HepG2 (cell line): ENCODE data around the gene ZNF771. TPM values are rescaled to one million over a fixed set of nuclear protein-coding genes. Genes with fewer than 3 reads are reported as not detected.

Source experiments
- ATAC-seq: fragments of 200-7000 bp; cut with Tn5 transposase; 3 replicates; pipeline ENCODE4 v1.9.1; 2020; ENCODE audit warnings: mild to moderate bottlenecking, moderate library complexity
- BruUV-seq: library from RNA; stranded (reverse); fragments of 400-500 nt; replicated peaks from 2 replicates; lab custom pipeline; 2021; lab: Mats Ljungman, UMichigan
- CTCF ChIA-PET: fragments of 300-600 bp; formaldehyde crosslinking; extraction: SDS; loops from one replicate; lab custom pipeline; 2021; ENCODE audit warnings: low total read pairs, inconsistent platforms, low intra/inter-chr PET ratio; lab: Yijun Ruan, JAX
- POLR2A ChIA-PET: fragments of 350-600 bp; sonication (Branson Sonifier 250); formaldehyde crosslinking; loops from one replicate; lab custom pipeline; 2020; ENCODE audit warnings: antibody characterized with exemption, inconsistent platforms; lab: Yijun Ruan, JAX
- DNase-seq: peaks from one replicate; pipeline ENCODE4 v3.0.0-alpha.2; 2015; ENCODE audit warnings: low spot score
- FAIRE-seq: peaks from 3 replicates; lab custom pipeline; 2011; peaks lifted over from hg19 to GRCh38; lab: Jason Lieb, UNC
- H2AFZ ChIP-seq: one replicate; pipeline ENCODE4 v1.6.1; 2011; ENCODE audit warnings: low read length, inconsistent platforms
- H3K27ac ChIP-seq: fragments of 300-600 bp; 3 replicates; pipeline ENCODE4 v1.8.0; 2011; ENCODE audit warnings: mixed run types, mild to moderate bottlenecking, mixed read lengths, low read length, inconsistent platforms; ENCODE audit not compliant: insufficient read depth; ENCODE audit errors: extremely low read length
- H3K27me3 ChIP-seq, 2 experiments: fragments of 200-600 bp in 1 of 2; 2 replicates in 1 of 2; 3 replicates in 1 of 2; pipeline versions ENCODE4 v1.6.0 to v1.8.0; 2011; ENCODE audit warnings: low read length in 2 of 2, mild to moderate bottlenecking in 2 of 2, moderate library complexity in 2 of 2, inconsistent platforms in 1 of 2; ENCODE audit not compliant: insufficient read depth in 2 of 2, control insufficient read depth in 1 of 2
- H3K36me3 ChIP-seq, 2 experiments: fragments of 200-600 bp in 1 of 2; replicated peaks in 1 of 2; 2 replicates in 1 of 2; 3 replicates in 1 of 2; pipeline versions ENCODE4 v1.5.1 to v1.8.0; 2011; ENCODE audit warnings: low read length in 2 of 2, inconsistent platforms in 1 of 2; ENCODE audit not compliant: insufficient read depth in 2 of 2, control insufficient read depth in 1 of 2
- H3K4me1 ChIP-seq: 2 replicates; pipeline ENCODE4 v1.5.1; 2012; ENCODE audit warnings: low read length, inconsistent platforms; ENCODE audit not compliant: insufficient read depth
- H3K4me2 ChIP-seq: 2 replicates; pipeline ENCODE4 v1.6.0; 2011; ENCODE audit warnings: low read depth, low read length, inconsistent platforms
- H3K4me3 ChIP-seq, 3 experiments: fragments of 200-600 bp in 1 of 3; sonication (generic), shearing (Covaris generic) in 1 of 3; replicated peaks in 1 of 3; 2 replicates each; pipeline ENCODE4 v1.5.1; 2011 to 2016; ENCODE audit warnings: low read length in 3 of 3, inconsistent platforms in 2 of 3, low read depth in 2 of 3, mild to moderate bottlenecking in 2 of 3, control low read depth in 1 of 3, mixed read lengths in 1 of 3; ENCODE audit not compliant: insufficient read depth in 1 of 3
- H3K79me2 ChIP-seq: one replicate; pipeline ENCODE4 v1.6.1; 2011; ENCODE audit warnings: low read length, inconsistent platforms; ENCODE audit not compliant: insufficient read depth
- H3K9ac ChIP-seq: 2 replicates; pipeline ENCODE4 v1.6.0; 2011; ENCODE audit warnings: mild to moderate bottlenecking, low read depth, low read length, inconsistent platforms; ENCODE audit not compliant: insufficient read depth
- H3K9me3 ChIP-seq: 2 replicates; pipeline ENCODE4 v1.5.1; 2012; ENCODE audit warnings: mild to moderate bottlenecking, low read length
- H4K20me1 ChIP-seq: 2 replicates; pipeline ENCODE4 v1.6.0; 2011; ENCODE audit warnings: inconsistent platforms, mild to moderate bottlenecking, low read length, moderate library complexity; ENCODE audit not compliant: insufficient read depth
- ARID2 ChIP-seq: sonication (generic); formaldehyde crosslinking; IDR thresholded peaks from 2 replicates; pipeline ENCODE4 v1.8.1; 2022; ENCODE audit warnings: mild to moderate bottlenecking, missing genetic modification reagents, borderline replicate concordance
- ATF2 ChIP-seq: sonication (generic); formaldehyde crosslinking; IDR thresholded peaks from 2 replicates; pipeline ENCODE4 v1.4.0; 2020; ENCODE audit warnings: missing genetic modification reagents
- CHD2 ChIP-seq: IDR thresholded peaks from 2 replicates; pipeline ENCODE4 v1.6.1; 2011; ENCODE audit warnings: low read depth, low read length, improper control_type of control experiment
- HMG20B ChIP-seq: conservative IDR thresholded peaks from 2 replicates; pipeline ENCODE4 v1.6.1; 2016; ENCODE audit warnings: missing genetic modification reagents, missing compliant biosample characterization
- JUND ChIP-seq: sonication (generic); formaldehyde crosslinking; IDR thresholded peaks from 2 replicates; pipeline ENCODE4 v1.8.0; 2022; ENCODE audit warnings: mild to moderate bottlenecking, missing genetic modification reagents
- KLF16 ChIP-seq, 2 experiments: sonication (generic) in 1 of 2; formaldehyde crosslinking in 1 of 2; IDR thresholded peaks; 2 replicates each; pipeline versions ENCODE4 v1.6.1 to v1.8.0; 2016 to 2023; ENCODE audit warnings: missing genetic modification reagents in 2 of 2, missing compliant biosample characterization in 1 of 2
- MED13 ChIP-seq: sonication (generic); formaldehyde crosslinking; IDR thresholded peaks from 2 replicates; pipeline ENCODE4 v1.5.0; 2020; ENCODE audit warnings: missing genetic modification reagents
- SRY ChIP-seq: sonication (generic); formaldehyde crosslinking; IDR thresholded peaks from 2 replicates; pipeline ENCODE4 v1.8.0; 2022; ENCODE audit warnings: mild to moderate bottlenecking, missing genetic modification reagents
- ZBTB8A ChIP-seq: sonication (generic); formaldehyde crosslinking; IDR thresholded peaks from 2 replicates; pipeline ENCODE4 v1.4.0; 2020; ENCODE audit warnings: mild to moderate bottlenecking, low read depth, missing genetic modification reagents, borderline replicate concordance
- ZFX ChIP-seq: sonication (generic); formaldehyde crosslinking; IDR thresholded peaks from 2 replicates; pipeline ENCODE4 v1.4.0; 2020; ENCODE audit warnings: mild to moderate bottlenecking, low read depth, missing genetic modification reagents, moderate library complexity
- ZMYM3 ChIP-seq: sonication (generic); formaldehyde crosslinking; IDR thresholded peaks from 2 replicates; pipeline ENCODE4 v1.5.1; 2020; ENCODE audit warnings: mild to moderate bottlenecking, missing genetic modification reagents
- ZNF441 ChIP-seq: sonication (generic); formaldehyde crosslinking; IDR thresholded peaks from 2 replicates; pipeline ENCODE4 v1.7.0; 2021; ENCODE audit warnings: missing genetic modification reagents, borderline replicate concordance
- ZNF552 ChIP-seq: sonication (generic); formaldehyde crosslinking; IDR thresholded peaks from 2 replicates; pipeline ENCODE4 v1.9.0; 2022; ENCODE audit warnings: missing genetic modification reagents, mild to moderate bottlenecking, borderline replicate concordance
- ZNF740 ChIP-seq: sonication (generic); formaldehyde crosslinking; IDR thresholded peaks from 2 replicates; pipeline ENCODE4 v1.4.0; 2020; ENCODE audit warnings: missing genetic modification reagents
- ZNF749 ChIP-seq: sonication (generic); formaldehyde crosslinking; IDR thresholded peaks from 2 replicates; pipeline ENCODE4 v1.8.0; 2022; ENCODE audit warnings: mild to moderate bottlenecking, missing genetic modification reagents, moderate library complexity, borderline replicate concordance
- ZNF773 ChIP-seq: sonication (generic); formaldehyde crosslinking; IDR thresholded peaks from 2 replicates; pipeline ENCODE4 v1.4.0; 2020; ENCODE audit warnings: missing genetic modification reagents, borderline replicate concordance
- ZXDC ChIP-seq: sonication (generic); formaldehyde crosslinking; IDR thresholded peaks from 2 replicates; pipeline ENCODE4 v1.5.0; 2020; ENCODE audit warnings: mild to moderate bottlenecking, missing genetic modification reagents
- WGBS: methylation state at CpG from one replicate; pipeline ENCODE4 v1.1.6; 2017; ENCODE audit warnings: low lambda C conversion rate; 5-methylcytosine and 5-hydroxymethylcytosine counted together
- in situ Hi-C: cut with HindIII; loops from 2 replicates; pipeline ENCODE4 v1.10.0; 2017; ENCODE audit warnings: low pct_unique_long_range_greater_than_20kb; ENCODE audit not compliant: extremely low pct_ligation_motif_present
- intact Hi-C: fragments of 100-400 bp; cut with micrococcal nuclease; formaldehyde crosslinking; loops from one replicate; pipeline ENCODE4 v1.10.0; 2022; ENCODE audit not compliant: unreplicated experiment
- polyA plus RNA-seq, 8 experiments: library from polyadenylated mRNA; depleted of rRNA in 3 of 8; stranded (reverse) in 7 of 8; unstranded in 1 of 8; fragments of >200 nt; fragmentation: Illumina TruSeq in 4 of 8; extraction: Trizol in 4 of 8; gene quantifications; 2 replicates each; pipeline versions ENCODE4 v1.2.1 to v1.2.3, GENCODE V29; 2011 to 2016; ENCODE audit warnings: low read depth in 4 of 8, missing spikeins in 1 of 8, mixed read lengths in 1 of 8; ENCODE audit not compliant: insufficient read depth in 1 of 8
- total RNA-seq, 5 experiments: library from RNA; depleted of rRNA; stranded (reverse); fragments of >200 nt; fragmentation: Illumina TruSeq; extraction: Trizol; gene quantifications; 2 replicates each; pipeline ENCODE4 v1.2.3, GENCODE V29; 2016; ENCODE audit warnings: low read depth in 1 of 5
- TF ChIP-seq, protein P1 (sequence below): sonication (generic); formaldehyde crosslinking; IDR thresholded peaks from 2 replicates; pipeline ENCODE4 v1.5.0; 2020; ENCODE audit warnings: missing genetic modification reagents, mild to moderate bottlenecking, borderline replicate concordance

Gene ZNF771
- total and polyA plus RNA-seq, 2 of the 13 experiments (the other 11 are each of a cell fraction or from before 2014, with no cell fraction given): 5.0 to 11.8 TPM

- POLR2A ChIA-PET: interaction anchor here (0.6 to 4.9 kb wide), 32 partner anchors 8 to 576 kb away, joined by 3 to 70 read pairs (median 5); partner anchors contain the start of genes ALDOA, CD2BP2, DCTPP1 and SEPTIN1
- no peak for TF ChIP-seq ZNF773 (CRISPR knock-in tag)
- no peak; a peak in 1 of 4 replicates for TF ChIP-seq KLF16 (CRISPR knock-in tag; IDR thresholded peaks at IDR 0.05)
- TF ChIP-seq ARID2 (CRISPR knock-in tag): 0 out of 2 replicates have a peak, but pooled peaks have one; percentile 22
- TF ChIP-seq CHD2: 0 out of 2 replicates have a peak, but pooled peaks have one; percentile 9
- no peak for TF ChIP-seq ZNF749 (CRISPR knock-in tag)
- no peak for TF ChIP-seq ZNF552 (CRISPR knock-in tag)
- TF ChIP-seq SRY (CRISPR knock-in tag): 0 out of 2 replicates have a peak, but pooled peaks have one; percentile 0
- TF ChIP-seq ZNF441: peak; percentile 58; the same call in 1 of the 2 replicates
- no peak for TF ChIP-seq MED13 (CRISPR knock-in tag)
- no peak for TF ChIP-seq ZXDC (CRISPR knock-in tag)
- peak; percentile 56 for TF ChIP-seq JUND (CRISPR knock-in tag)
- no peak for TF ChIP-seq HMG20B (CRISPR knock-in tag)
- peak; percentile 18; the same call in 1 of the 2 replicates for TF ChIP-seq ZNF740 (CRISPR knock-in tag)
- no peak for TF ChIP-seq ZBTB8A (CRISPR knock-in tag)
- TF ChIP-seq, protein P1, sequence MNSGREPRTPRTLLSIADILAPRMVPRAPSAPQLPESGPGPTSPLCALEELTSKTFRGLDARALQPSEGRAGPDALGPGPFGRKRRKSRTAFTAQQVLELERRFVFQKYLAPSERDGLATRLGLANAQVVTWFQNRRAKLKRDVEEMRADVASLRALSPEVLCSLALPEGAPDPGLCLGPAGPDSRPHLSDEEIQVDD (CRISPR knock-in tag): 0 out of 2 replicates have a peak, but pooled peaks have one; percentile 19
- no peak for TF ChIP-seq ZFX (CRISPR knock-in tag)
- TF ChIP-seq ZMYM3 (CRISPR knock-in tag): no peak
- TF ChIP-seq ATF2 (CRISPR knock-in tag): no peak
Observed at GRCh38 chr16:30407804-30408534, 563 bp downstream of the ZNF771 start.

More at GRCh38 chr16:30407804-30408534, 563 bp downstream of the ZNF771 start:
- Histone ChIP-seq H3K27ac (peak overlapping the region; percentile 85), H3K27me3 (no peaks in the 10 kb centered on the region), H3K4me2 (peak overlapping the region; percentile 93), H2AFZ (no peak overlapping the region), H4K20me1 (no peaks in the 10 kb centered on the region), H3K9ac (peak overlapping the region; percentile 88), H3K79me2 (peaks cover 9% of the 10 kb centered on the region), H3K9me3 (no peaks in the 10 kb centered on the region), H3K36me3 (peaks cover 10 to 18% of the 10 kb centered on the region in 2 experiments), H3K4me1 (peaks cover 31% of the 10 kb centered on the region), H3K4me3 (peak overlapping the region; percentile 87 to 96 (median 91))
- in situ Hi-C loops (no loop called here), intact Hi-C loops (loop anchor here (1.0 to 2.0 kb wide), 2 partner anchors 38 to 53 kb away; partner anchors contain the start of genes CD2BP2 and TBC1D10B)
- FAIRE-seq: no peak
- CTCF ChIA-PET: interaction anchor here (0.7 to 2.3 kb wide), 2 partner anchors 12 kb away, joined by 3 to 20 read pairs; partner anchors contain the start of gene ZNF48
- 12% methylated on average over 18 of the region's 19 CpGs for WGBS
- ATAC-seq: no peak; the same call in 1 of the 3 replicates
- BruUV-seq: TSS peak; percentile 73
- no peak for DNase-seq
